HG03097 (cell line): ENCODE data around the gene IRS2.
"Not testable (repeated sequence)": the region's sequence is repeated elsewhere in the genome, so short reads cannot be mapped to it uniquely, and the experiment has no call there.

Experiments
- ATAC-seq: cut with Tn5 transposase; IDR thresholded peaks from one replicate; pipeline ENCODE4 v1.9.1; 2021; ENCODE audit not compliant: unreplicated experiment, low FRiP score

Gene IRS2

GRCh38 chr13:109786457-109787134 lies at the start of gene IRS2:
Gene IRS2, minus strand, starts transcription at chr13:109786583. Its CDS starts 530 bp downstream, at chr13:109786053.
- ATAC-seq: peak; percentile 92

GRCh38 chr13:109834973-109835720 lies 48.8 kb upstream of the IRS2 start:
- no peak for ATAC-seq

- ATAC-seq: no peak
These were observed 47.6 kb upstream of the IRS2 start for GRCh38 chr13:109833940-109834339.

- ATAC-seq: no peak
These were observed 46.7 kb upstream of the IRS2 start for GRCh38 chr13:109833071-109833470.

- not testable (repeated sequence) for ATAC-seq
These were observed 42.4 kb upstream of the IRS2 start for GRCh38 chr13:109828591-109829316.

GRCh38 chr13:109823201-109823600 lies 36.8 kb upstream of the IRS2 start:
- not testable (repeated sequence) for ATAC-seq

- ATAC-seq: no peak
These were observed 34.7 kb upstream of the IRS2 start for GRCh38 chr13:109821103-109821502.

- no peak for ATAC-seq
These were observed 33.5 kb upstream of the IRS2 start for GRCh38 chr13:109819874-109820273.

- no peak for ATAC-seq
These were observed 32.5 kb upstream of the IRS2 start for GRCh38 chr13:109818886-109819285.

- no peak for ATAC-seq
These were observed 31.5 kb upstream of the IRS2 start for GRCh38 chr13:109817591-109818535.

GRCh38 chr13:109816808-109817203 lies 30.4 kb upstream of the IRS2 start:
- no peak for ATAC-seq

GRCh38 chr13:109816112-109816807 lies 29.9 kb upstream of the IRS2 start:
- no peak for ATAC-seq

- no peak for ATAC-seq
These were observed 29.3 kb upstream of the IRS2 start for GRCh38 chr13:109815651-109816050.

- ATAC-seq: no peak
These were observed 27.3 kb upstream of the IRS2 start for GRCh38 chr13:109813663-109814062.

- ATAC-seq: no peak
These were observed 26.0 kb upstream of the IRS2 start for GRCh38 chr13:109812382-109812781.

GRCh38 chr13:109810761-109811510 lies 24.6 kb upstream of the IRS2 start:
- ATAC-seq: no peak

GRCh38 chr13:109809216-109809932 lies 23.0 kb upstream of the IRS2 start:
- ATAC-seq: no peak

- no peak for ATAC-seq
These were observed 21.0 kb upstream of the IRS2 start for GRCh38 chr13:109807345-109807744.
